Activated T-helper 9 cell treated with anti-CD3 and anti-CD28 coated beads, Interleukin-2, amount 50 U/mL, for 16 hours (primary cell): ENCODE measurements around the gene CTF1.
"Not testable (repeated sequence)": the region's sequence is repeated elsewhere in the genome, so short reads cannot be mapped to it uniquely, and the experiment has no call there.

Experiments used
- DNase-seq: peaks from one replicate; pipeline ENCODE4 v3.0.0-alpha.2; 2020; ENCODE audit warnings: low read depth

The CTF1 gene, protein sequence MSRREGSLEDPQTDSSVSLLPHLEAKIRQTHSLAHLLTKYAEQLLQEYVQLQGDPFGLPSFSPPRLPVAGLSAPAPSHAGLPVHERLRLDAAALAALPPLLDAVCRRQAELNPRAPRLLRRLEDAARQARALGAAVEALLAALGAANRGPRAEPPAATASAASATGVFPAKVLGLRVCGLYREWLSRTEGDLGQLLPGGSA

DNA sequence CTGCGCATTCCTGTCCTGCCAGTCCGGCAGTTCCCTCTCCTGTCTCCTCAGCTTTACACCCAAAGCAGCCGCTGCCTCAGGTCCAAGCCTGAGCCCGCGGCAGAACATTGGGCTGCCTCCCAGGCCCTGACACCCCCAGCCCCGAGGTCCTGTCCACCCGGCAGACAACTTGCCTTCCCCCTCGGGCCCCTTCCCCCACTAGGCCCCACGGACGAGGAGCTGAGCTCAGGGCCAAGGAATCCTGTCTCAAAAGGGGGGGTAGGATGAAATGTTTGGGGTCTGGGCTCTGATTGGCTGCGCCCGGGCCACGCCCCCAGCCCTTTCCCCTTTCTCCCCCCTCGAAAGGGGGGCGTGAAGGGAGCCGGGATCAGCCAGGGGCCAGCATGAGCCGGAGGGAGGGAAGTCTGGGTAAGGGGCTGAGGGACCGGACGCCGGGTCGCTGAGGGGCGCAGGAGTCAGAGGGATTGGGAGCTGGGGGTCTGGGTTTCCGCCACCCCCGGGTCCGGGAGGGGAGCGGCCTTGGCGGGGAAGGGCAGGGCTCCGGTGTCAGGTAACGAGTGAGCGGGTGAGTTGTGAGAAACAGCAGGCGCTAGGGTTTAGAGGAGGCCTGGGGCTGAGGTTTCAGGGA, at the start of gene CTF1:
CTF1 (plus strand) TSS at position 354 of the 628 bp plus-strand sequence; CDS start at position 384, 30 bp downstream.
- DNase-seq = no peak

DNA sequence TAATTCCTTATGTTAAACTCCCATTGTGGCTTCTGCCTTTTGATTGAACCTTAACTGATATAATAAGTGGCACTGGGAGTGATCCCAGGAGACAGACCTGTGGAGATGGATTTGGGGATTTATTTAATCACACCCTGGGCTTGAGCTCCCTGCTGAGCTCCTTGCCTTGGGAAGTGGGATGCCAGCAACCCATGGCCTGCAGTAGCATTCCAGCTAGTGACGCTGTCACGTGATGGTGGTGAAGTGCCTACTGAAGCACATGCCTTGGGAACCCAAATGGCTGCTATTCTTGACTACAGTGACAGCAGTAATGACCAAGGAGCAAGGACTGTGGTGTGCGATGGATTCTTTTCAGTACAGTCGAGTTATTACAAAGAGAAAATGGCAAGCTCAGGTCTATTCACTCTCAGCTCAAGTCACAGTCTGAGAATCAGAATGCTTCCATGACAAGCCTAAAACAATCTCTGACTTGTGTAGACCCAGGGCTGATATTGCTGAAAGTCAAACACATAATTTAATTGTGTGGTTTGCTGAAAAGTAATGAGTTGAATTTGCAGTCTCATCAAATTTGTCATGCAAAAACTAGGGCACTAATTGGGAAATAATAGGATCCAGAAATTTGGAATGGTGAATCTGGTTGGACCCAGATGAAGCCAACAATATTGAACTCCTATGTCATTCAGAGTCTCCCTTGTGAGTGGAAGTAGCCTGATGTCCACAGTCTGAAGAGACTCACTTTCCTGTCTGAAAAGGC, 49.6 kb upstream of the CTF1 start:
- no peak for DNase-seq

DNA sequence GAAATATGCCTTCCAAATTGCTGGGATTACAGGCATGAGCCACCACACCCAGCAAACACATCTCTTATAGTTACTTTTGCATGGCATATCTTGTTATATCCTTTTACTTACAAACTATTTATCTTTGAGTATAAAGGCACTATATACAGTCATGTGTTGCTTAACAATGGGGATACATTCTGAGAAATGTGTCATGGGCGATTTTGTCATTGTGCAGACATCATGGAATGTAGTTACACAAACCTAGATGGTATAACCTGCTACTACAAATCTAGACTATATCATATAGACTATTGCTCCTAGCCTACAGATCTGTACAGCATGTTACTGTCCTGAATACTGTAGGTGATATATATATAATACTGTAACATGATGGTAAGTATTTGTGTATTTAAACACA, 46.2 kb upstream of the CTF1 start:
- DNase-seq = no peak

DNA sequence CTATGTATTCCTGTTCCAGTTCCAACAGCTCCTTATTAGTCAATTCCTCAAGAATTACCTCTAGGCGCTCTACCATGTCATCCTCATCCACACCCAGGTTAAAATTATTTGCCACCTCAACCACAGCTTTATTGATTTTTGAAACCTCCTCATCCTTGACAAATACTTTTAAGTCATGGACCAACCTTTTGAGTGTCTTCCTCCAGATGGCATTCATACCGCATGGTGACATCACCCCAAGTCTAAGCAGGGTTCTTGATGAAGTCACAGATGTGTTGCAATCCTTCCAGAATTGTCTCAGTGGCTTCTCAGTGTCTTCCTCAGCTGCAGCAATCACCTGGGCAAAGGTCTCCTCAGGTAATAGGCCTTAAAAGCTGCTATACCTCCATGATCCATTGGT, 42.7 kb upstream of the CTF1 start:
- no peak for DNase-seq

DNA sequence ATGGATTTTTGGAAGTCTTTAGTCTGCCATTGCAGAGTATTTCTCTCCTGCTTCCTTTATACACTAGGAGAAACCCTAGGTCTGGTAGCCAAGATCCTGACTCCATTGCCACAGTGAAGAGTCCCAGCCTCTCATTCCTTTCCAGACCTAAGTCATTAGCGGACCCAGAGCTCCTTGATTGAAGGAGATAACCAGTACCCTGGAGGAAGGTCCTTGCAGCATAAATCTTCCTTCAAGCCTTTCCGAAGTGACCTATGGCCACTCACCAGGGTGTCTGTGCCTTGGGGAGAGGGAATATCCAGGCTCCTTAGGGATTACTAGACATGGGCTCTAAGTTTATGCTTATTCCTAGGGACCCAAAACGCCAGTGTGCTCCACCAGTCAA, 38.3 kb upstream of the CTF1 start:
- DNase-seq = no peak

DNA sequence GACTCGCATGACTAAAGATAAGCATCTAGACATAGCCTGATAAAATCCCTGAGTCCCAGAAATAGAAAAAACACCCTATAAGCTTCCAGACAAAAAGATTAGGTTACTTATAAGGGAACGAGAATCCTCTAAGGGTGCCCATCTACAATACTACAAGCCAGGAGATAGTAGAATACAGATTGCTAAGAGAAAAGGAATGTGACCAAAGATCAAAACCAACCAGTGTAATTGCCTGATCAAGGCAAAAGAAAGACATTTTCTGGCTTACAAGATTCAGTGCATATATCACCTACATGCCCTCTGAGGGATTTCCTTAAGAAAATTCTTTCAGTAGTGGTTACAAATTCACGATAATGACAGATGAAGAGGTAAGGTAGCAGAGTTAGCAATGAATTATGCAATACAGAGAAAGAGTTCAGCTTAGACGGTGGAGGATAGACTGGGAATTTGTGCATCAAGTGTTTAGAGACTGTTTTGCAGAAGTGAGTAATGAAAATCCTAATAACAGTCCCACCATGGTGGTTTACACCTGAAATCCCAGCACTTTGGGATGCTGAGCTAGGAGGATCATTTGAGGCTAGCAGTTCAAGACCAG, 37.5 kb upstream of the CTF1 start:
- no peak for DNase-seq

DNA sequence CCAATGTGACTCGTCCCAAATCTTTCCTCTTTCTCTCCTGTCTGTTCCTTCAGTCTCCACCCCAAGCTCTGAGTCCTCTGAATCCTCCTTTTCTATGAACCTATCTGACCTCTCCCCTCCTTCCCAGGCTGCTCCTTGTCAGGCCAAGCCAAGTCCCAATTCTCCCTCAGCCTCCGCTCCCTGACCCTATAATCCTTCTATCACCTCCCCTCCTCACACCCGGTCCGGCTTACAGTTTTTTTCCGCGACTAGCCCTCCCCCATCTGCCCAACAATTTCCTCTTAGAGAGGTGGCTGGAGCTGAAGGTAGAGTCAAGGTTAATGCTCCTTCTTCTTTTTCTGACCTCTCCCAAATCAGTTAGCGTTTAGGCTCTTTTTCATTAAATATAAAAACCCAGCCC, 35.7 kb upstream of the CTF1 start:
- DNase-seq = not testable (repeated sequence)

DNA sequence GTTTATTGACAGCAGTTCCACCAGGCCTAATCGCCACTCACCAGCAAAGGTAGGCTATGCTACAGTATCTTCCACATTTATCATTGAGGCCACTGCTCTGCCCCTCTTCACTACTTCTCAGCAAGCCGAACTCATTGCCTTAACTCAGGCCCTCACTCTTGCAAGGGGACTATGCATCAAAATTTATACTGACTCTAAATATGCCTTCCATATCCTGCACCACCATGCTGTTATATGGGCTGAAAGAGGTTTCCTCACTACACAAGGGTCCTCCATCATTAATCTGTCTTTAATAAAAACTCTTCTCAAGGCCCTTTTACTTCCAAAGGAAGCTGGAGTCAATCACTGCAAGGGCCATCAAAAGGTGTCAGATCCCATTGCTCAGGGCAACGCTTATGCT, 33.2 kb upstream of the CTF1 start:
- DNase-seq = not testable (repeated sequence)

DNA sequence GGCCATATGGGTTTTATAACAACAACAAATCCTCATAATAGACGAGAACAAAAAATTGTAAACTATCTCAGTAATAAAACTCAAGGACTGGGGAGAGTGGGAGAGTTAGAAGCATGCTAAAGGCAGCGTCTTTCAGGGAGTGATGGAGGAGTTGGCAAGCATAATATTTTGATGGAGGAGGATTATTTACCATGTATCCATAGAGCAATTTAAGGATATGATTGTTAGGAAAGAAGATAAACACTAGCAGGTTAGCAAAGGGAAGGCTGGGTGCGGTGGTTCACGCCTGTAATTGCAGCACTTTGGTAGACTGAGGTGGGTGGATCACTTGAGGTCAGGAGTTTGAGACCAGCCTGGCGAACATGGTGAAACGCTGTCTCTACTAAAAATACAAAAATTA, 30.4 kb upstream of the CTF1 start:
- no peak for DNase-seq

DNA sequence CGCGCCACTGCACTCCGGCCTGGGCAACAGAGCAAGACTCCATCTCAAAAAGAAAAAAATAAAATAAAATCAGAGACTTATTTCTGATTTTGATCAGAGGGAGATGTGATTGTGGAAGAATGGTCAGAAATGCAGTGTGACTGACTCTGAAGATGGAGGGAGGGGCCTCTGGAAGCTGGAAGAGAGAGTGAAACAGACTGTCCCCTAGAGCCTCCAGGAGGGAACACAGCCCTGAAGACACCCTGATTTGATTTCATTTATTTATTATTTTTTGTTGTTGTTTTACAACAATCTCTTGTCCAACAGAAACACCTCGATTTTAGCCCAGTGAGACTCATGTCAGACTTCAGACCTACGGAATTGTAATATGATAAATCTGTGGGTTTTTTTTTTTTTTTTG, 28.7 kb upstream of the CTF1 start:
- DNase-seq = no peak

DNA sequence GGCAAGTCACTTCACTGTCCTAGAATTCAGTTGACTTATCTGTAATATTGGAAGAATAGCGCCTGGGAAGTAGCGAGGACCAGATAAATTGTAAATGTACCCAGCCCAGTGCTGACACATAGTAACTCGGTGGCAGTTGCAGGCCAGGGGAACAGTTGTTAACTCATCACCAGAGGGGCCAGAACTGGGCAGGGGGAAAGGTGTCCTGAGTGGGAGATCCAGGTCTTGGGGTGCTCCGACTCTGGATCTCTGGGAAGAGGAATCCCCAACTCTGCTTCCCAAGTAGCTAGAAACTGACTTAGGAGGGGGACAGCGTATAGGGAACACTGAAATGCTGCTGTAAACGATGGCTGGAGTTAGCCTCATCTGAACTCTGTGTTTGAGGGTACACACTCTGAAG, 25.5 kb upstream of the CTF1 start:
- DNase-seq = no peak

DNA sequence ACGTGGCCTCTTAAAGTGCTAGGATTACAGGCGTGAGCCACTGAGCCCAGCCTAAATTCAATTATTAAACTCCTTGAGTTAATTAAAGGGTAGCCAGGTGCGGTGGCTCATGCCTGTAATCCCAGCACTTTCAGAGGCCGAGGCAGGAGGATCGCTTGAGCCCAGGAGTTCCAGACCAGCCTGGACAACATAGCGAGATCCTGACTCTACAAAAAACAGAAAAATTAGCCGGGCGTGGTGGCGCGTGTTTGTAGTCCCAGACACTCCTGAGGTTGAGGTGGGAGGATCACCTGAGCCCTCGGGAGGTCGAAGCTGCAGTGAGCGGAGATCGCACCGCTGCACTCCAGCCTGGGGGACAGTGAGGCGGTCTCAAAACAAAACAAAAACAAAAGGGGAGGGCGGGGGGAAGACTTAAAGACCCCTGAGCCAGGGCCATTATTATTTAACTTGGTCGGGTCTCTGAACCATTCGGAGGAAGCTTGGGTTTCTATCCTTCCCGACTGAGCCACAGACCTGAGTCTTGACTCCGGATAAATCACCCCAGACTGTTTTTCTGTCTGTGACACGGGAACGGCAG, 22.1 kb upstream of the CTF1 start:
- no peak for DNase-seq

DNA sequence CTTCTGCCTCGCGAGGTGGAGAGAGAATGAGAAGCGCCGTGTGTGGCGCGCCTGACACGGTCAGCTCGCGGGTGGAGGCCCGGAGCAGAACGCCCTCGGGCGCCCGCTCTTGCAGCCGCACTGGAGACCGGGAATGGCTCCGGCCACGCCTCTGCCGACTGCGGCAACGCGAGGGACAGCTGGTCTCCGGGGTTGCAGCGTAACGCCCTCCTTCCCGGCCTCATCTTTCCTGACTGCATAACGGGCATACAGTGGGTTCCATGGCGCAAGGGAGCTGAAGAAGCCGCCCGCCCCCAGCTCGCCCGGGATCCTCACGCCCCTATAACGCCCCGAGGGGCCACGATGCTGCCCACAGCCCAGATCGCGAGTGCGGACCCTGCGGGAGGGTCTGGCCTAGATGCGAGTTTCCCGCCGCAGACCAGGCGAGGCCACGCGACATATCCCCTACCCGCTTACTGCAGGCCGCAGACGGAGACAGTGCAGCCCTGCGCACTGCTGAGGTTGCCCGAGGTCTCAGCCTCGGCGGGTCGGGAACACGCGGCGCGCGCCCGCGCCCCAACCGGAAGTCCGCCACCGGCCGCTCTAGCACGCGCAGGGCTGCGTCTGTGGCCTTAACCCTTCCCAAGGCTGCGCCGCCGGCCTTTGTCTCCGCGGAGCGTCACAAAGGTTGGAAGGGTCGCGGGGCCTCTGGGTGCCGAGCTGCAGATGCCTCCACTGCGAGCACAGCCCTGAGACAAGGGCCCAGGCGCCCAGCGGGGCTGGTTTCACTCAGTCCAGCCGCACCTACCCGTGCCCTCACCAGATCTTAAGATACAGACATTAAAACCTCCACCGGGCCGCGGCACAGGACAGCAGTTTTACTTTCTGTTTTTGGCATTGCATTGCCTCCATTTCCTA, 21.3 kb upstream of the CTF1 start:
- DNase-seq = peak; percentile 86

DNA sequence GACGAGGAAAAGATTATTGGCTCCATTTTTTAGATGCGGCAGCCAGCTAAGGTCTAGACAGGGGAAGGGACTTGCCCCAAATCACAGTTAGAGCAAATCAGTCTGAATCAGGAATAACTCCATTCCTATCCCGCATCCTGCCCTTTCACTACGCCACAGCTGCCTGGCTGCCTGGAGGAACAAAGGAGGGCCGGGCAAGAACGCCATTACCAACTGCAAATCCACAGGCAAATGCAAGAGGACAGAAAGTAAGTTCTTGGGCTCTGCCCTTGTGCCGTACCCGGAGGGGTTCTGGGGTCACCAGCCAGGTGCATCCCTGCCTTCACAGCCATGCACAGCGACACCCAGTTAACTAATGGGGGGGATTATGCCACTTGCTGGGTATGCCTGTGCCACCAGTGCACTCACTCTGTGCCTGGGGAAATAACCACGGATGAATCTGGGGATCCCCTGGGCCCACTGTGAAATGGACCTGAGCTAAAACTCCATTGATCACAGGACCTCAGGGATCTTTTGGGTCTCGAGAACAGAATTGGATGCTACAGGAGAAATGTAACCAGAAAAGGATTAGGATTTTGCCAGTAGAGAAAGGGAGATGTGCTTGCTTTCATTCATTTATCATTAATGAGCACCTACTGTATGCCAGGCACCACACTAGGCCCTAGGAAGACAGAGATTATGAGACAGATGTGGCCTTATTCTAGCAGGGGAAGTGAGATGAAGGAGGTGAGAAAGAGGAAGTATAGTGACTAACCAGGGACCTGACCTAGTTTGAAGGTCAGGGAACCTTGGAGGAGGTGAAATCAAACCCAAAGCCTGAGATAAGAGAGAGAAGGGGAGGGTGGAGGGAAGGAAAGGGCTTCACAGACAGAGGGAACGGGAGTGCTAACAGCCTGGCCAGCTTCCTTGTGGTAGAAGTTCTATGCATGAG, 20.3 kb upstream of the CTF1 start:
- DNase-seq = no peak

DNA sequence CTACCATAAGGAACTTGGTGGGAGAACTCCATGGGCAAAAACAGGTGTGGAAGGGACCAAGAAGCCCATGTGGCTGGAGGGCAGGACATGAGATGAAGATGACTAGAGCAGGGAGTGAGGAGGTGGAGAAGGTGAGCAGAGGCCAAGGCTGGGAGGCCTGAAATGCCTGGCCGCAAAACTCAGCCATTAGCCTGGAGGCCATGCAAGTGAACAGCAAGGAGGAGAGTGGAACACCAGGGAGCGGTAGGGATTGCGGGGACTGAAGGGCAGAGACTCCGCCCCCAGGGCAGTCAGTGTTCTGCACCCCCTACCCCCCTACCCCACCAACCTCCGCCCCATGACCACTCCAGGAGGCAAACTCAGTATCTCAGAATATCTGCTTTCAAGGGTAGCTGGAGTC, 19.5 kb upstream of the CTF1 start:
- no peak for DNase-seq

DNA sequence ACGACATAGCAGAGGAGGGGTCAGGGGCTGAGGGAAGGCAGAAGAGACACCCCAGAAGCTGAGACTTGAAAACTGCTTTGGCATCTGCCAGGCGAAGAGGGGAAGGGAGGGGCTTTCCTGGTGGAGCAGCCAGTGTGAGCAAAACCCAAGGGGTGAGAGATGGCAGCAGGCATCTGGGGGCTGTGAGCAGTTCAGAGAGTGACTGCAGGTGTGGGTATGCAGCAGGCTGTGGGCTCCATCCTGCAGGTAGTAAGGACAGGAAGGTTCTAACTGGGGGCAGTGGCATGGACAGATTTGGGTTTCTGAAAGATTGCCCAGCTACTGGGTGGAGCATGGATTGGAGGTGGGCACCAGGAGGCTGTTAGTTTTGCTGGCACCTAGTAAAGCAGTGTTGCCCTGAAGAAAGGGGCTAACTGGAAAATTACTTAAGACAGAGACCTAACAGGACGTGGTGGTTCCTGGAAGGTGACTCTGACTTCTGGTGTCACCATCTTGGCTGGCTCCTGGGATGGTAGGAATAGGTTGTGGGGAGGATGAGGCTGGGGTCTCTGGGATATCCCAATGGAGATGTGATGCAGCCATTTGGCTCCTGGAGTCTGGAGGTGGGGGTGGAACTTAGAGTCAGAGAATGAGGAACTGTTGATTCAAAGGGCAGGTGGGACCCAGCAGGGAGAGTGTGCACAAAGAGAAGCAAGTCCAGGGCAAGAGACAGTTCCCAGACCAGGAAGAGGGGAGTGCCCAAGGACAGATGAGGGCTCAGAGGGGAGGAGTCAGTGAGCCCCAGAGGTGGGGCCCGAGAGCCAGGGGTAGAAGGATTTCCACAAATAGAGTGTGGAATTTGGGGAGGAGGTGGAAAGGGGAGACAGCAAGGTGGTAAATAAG, 13.7 kb upstream of the CTF1 start:
- no peak for DNase-seq

DNA sequence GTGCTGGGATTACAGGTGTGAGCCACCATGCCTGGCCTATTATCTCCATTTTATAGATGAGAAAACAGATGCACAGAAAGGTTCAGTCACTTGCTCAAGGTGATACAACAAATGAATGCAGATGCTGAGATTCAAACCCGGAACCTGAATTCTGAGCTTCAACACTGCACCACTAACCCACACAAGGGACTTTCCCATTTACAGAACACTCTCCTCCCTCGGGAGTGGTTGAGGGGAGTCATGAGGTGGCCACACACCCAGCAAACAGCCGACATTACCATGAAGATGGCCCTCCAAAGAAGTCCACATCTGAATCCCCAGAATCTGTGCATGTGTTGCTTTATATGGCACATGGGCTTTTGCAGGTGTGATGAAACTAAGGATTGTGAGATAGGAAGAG, 11.7 kb upstream of the CTF1 start:
- no peak for DNase-seq

DNA sequence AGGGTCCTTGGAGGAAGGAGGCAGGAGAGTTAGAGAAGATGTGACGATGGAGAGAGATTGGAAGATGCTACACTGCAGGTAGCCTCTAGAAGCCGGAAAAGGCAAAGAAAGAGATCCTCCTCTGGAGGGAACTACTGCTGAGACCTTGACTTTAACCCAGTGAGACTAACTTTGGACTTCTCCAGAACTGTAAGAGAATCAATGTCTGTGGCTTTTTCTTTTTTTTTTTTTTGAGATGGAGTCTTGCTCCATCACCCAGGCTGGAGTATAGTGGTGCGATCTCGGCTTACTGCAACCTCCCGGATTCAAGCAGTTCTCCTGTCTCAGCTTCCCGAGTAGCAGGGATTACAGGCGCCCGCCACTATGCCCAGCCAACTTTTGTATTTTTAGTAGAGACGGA, 11.2 kb upstream of the CTF1 start:
- DNase-seq = no peak

DNA sequence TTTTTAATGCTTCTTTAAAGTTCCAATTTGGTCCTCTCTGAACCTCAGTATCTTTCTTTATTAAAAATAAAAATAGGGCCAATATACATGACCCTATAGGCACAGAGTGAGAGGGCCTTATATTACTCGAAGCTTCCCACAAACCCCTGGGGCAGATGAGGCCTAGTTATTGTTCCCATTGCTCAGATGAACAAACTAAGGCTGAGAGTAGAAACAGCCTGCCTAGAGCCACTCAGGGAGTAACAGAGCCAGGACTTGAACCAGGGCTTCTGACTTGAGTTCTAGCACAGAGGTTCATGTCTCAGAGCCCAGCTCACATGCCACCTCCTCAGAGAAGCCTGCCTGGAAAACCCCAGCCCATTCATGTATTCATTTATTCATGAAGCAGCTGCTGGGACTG, 10.3 kb upstream of the CTF1 start:
- DNase-seq = no peak

DNA sequence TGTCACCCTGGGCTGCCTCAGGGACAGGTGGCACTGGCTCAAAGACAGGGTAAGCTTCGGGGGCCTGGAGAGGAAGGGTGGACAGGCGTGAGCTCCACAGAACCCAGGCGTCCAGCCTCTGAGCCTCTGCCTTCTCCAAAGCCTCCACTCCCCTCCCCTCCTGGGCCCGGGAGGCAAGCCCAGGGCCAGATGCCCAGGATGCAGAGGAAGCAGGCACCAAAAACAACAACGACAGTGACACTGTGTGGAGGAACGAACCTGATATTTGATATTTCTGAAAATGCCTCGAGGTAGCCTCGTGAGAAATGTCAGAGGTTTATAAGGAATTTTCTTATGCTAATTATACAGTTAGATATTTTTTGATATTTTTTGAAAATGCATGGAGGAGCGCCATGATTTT, 8.5 kb upstream of the CTF1 start:
- no peak for DNase-seq
